Measurements from ENCODE around the gene RNF8.
"Not testable (repeated sequence)": the region's sequence is repeated elsewhere in the genome, so short reads cannot be mapped to it uniquely, and the experiment has no call there.

Gene RNF8

DNA sequence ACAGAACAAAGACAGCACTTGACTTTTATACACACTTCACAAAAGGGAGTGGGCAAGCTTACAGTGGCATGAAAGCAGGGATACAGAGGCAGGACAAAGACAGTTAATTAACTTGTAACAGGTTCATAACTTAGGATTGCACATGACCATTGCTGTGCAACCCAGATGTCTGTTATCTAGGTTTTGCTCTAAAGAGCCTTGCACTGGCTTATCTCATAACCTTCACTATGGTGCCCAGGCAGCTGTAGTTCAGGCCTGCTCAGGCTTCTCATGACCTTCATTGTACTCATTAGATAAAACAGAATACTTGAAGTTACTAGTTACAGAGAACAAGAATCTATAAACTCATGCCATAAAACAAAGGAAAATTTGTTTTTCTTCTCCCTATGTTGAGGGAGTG lies 47.9 kb downstream of the RNF8 start:
- DNase-seq: not testable (repeated sequence)

DNA sequence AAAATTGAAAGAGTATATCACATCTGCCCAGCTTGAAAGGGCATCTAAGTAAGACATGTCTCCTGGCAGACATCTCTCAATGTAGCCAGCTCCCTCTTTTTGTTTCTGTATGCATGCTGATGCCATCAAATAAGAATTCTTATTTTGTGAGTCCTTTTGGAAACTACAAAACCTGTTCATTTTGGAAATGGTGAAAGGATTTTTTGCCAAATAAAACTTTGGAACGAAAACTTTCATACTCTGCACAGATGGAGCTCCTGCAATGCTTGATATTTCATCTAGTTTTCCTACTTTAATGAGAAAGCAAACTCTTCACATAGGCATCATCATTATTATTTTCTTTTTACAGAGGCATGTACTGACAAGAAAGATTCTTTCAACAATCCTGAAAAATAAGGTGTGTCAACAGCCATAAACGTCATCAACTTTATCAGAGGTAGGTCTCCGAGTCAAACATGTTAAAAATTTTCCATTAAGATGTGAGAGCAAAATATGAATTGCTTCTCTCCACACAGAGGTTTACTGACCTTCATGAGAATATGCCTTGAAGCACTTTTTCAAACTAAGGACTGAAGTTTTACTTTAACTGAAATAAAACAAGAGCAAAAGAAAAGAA lies 53.1 kb downstream of the RNF8 start:
- DNase-seq: no peak

DNA sequence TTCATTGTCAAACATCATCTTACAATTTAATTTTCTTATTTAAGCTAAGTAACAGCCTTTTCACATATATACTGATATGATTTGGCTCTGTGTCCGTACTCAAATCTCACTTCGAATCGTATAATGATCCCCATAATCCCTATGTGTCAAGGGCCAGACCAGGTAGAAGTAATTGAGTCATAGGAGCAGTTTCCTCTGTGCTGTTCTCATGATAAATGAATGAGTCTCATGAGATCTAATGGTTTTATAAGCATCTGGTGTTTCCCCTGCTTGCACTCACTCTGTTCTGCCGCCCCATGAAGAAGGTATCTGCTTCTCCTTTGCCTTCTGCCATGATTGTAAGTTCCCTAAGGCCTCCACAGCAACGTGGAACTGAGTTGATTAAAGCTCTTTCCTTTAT lies 54.2 kb downstream of the RNF8 start:
- no peak for DNase-seq

DNA sequence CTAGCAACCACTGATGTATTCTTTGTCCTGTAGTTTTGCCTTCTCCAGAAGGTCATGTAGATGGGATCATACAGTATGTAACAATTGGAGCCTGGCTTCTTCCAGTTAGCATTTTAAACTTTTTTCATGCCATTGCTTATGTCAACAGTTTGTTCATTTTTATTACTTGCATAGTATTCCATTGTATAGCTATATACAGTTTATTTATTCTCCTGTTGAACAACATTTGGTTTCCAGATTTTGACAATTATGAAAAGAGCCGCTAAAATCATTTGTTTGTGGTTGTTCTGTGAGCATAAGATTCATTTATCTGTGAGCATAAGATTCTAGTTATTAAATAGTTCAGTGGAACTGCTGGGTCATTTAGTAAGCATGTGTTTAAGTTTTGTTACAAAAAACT lies 55.7 kb downstream of the RNF8 start:
- no peak for DNase-seq

DNA sequence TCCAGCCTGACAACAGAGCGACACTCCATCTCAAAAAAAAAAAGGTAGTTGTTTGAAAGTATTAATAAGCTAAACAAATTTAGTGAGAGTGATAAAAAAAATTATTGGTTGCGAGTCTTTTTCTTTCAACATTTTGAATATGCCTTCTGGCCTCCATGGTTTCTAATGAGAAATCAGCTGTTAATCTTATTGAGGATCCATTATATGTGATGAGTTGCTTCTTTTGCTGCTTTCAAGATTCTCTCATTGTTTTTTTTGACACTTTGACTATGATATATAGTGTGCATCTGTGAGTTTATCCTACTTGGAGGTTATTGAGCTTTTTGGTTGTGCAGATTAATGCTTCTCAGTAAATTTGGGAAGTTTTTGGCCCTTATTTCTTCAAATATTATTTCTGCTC lies 63.6 kb downstream of the RNF8 start:
- DNase-seq: no peak

DNA sequence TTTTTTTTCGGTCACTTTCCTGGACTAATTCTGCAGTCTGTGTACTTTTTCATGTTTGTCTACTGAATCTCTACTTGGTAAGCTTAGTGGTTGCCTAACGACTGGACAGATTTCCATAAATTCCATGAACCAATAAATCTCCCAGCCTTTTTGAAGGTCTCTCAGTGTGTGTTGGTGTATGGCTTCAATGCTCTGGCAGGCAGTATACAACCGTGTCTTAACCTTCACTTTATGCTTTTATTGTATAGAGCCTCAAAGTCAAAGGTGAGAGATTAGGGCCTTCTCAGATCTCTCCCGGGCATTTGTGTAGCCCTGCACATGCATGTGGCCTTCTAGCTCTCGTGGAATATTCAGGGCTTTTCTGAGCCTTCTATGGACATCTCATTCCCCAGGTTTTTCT lies 64.9 kb downstream of the RNF8 start:
- no peak for DNase-seq

DNA sequence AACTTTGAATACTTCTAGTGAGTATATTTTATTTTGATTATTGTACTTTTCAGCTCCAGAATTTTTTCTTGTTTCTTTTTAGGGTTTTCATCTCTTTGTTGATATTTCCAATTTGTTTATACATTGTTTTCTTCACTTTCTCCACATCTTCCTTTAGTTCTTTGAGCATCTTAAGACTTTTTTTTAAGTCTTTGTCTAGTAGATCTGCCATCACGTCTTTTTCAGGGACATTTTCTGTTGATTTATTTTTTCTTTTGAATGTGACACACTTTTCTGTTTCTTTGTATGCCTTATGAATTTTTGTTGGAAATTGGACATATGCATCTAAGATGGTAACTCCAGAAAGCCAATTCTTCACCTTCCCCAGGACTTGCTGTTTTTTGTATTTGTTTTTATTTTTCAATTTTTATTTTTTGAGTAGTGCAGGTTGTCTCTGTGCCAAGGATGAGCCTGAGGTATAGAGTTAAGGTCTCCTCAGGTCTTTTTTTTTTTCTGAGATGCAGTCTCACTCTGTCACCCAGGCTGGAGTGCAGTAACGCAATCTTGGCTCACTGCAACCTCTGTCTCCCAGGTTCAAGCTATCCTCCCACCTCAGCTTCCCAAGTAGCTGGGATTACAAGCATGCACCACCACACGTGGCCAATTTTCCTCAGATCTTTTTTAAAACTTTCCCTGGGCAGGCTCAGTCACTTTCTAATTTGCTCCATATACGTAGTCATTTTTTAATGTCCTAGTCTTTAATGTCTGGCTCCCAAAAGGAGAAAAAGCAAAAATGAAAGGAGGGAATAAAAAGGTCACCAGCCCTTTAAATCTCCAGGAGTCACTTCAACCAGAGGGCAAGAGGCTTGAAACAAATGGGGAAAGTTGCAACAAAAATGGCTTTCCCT lies 72.5 kb downstream of the RNF8 start:
- DNase-seq: no peak

DNA sequence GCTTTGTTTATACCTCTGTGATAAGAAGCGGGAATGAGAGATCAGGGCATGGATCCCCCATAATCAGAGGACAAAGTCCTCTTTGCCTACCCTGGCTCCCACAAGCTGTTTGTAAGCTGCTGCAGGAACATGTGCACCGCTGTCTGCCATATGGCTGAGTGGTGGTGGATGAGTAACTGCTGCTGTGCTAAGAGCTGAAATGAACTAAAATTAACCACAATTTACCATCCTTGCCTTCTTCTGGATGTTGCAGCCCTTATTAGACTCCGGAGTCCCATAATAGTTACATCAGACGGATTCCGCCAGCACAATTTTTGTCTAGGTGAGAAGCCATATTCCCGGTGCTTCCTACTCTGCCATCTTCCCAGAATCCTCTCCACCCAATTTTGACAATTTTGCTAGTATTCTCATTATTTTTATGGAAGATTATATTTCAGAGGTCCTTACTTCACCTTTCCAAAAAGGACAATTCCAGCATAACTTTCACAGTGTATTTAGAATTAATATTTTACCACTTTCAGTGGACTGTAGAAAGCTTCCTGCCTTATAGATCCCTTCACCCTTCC lies 73.2 kb downstream of the RNF8 start:
- DNase-seq: no peak

DNA sequence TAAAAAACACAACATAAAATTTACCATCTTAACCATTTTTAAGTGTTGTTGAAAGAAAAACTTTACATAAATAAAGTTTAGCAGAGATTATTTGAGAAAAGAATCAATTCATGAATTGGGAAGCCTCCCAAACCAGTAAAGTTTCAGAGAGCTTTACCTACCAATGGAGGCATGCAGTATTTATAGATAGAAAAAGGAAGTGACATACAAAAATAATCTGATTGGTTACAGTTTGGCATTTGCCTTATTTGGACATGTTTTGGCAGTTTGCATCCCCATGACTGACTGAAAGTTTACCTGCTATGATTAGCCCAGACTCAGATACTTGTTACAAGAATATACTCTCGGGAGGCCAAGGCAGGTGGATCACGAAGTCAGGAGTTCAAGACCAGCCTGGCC lies 75.6 kb downstream of the RNF8 start:
- no peak for DNase-seq

DNA sequence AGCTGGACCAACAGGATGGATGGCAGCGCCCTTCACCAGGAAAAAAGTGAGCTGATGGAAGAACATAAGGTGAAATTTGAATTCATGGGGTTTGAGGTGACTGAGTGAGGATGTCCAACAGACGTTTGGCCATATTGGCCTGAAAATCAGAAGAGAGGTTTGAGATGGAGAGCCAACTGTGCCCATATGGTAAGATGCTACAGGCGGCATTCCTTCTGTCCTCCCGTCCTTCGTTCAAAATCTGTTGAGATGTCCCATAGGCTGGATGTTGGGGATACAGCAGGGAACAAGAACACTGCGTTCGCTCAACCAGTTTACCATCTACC lies 78.8 kb downstream of the RNF8 start:
- DNase-seq: no peak

DNA sequence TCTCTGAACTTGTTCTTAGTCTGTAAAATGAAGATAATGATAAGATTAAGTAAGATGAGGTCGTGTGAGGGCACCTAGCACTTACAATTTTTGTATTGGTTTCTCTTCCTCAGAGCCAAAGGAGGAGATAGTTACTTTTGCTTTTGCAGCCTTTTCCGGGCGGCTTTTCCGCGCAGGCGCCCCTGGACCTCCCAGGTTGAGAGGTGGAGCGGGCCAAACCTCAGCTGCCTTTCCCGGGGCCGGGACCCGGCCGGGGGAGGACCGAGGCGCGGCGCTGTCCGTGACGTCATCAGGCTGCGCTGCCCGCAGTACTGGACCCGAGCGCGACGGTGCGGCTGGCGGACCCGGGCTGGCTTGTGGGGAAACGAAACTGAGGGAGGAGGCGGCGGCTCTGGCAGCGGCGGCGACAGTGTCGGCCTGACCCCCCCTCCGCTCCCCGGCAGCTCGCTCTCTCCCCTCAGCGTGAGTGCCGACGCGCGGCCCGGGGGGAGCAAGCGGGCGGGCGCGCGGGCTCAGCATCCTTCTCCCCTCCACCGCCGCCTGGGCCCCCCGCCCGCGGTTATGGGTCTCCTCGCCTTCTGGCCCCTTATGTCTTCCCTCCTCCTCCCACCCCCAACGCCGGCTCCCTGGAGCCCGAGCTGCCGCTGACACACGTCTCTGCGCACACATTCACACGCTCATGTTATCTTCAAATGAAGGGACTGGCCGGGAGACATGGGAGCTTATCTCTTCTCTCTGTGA lies 79.3 kb downstream of the RNF8 start, which contains the start of gene CMTR1:
TSS of gene CMTR1 (plus strand) at position 306 of the 741 bp plus-strand sequence. CDS start 2,409 bp downstream, outside the sequence.
- peak; percentile 94 for DNase-seq

DNA sequence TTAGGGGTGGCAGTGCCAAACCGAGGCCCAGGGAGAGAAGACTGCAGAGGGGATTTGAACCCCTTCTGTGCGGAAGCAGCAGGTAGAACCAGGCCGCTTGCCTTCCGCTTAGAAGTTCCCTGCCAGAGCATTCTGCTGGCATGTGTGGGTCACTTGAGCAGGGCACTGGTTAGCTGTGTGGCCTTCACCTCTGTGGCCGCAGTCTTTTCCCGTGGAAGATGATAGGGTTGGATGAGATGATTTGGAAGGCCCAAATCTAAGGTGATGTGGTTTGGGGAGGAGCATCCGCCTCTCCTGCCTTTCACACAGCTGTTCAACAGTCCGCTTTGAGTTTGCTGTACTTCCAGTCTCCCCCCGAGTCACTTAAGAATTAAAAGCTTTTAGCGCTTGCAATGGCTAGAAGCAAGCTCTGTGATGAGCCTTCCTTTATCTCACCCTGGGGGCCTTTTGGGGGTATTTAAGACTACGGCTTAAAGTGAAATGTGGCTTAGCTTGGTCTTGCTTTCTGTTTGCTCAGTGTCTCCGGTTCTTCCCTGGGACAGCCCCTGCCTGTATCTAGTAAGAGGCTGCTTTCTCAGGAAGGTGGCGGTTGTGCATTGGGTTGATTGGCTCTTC lies 80.0 kb downstream of the RNF8 start:
- peak; percentile 5 for DNase-seq

DNA sequence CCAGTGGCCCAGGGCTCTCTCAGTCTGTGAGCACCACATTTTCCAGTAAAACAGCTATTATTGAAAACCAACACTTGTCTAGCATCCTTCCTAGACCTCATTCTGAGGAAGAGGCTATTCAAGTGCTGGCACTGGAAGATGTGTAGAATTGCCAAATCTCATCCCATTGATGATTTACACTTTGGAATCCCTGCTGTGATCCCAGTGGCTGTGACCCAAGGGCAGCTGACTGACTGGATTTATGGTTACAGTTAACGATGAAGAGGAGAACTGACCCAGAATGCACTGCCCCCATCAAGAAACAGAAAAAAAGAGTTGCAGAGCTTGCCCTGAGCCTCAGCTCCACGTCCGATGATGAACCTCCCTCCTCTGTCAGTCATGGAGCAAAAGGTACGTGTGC lies 81.6 kb downstream of the RNF8 start:
- no peak for DNase-seq

DNA sequence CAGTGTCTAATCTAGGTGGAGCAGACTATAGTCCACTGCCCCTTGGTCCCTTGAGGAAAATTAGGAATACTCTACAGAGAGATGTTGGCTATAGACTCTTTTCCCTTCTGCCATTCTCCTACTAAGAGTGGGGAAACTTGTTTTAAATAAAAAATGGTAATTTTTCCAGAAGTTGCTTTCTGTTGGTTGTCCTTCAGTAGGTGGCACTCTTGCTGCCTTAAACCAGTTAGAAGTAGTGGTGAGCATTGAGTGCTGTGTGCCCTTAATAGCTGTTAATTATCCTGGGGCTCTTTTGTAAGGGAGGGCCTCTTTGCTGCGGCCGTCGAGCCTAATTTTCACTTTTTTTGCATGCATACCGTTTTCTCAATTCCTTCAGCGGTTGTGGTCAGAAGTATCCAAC lies 82.0 kb downstream of the RNF8 start:
- no peak for DNase-seq

DNA sequence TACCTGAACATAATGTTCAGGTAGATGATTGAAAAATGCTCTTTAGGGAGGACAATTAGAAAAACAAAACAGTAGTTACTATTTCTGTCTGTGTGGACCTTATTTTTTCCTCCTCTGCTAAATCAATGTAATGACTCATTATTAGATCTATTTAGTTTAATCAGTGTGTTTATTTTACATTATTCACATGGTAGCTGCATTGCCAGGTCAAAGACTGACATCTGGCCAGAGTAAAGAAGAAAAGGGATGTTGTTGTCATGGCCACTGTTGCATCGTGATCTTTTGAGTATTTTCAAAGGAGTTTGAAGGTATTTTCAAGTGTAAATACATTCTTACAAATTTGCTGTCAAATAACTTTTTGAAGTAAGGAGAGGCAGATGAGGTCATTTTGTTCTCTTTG lies 85.1 kb downstream of the RNF8 start:
- no peak for DNase-seq

DNA sequence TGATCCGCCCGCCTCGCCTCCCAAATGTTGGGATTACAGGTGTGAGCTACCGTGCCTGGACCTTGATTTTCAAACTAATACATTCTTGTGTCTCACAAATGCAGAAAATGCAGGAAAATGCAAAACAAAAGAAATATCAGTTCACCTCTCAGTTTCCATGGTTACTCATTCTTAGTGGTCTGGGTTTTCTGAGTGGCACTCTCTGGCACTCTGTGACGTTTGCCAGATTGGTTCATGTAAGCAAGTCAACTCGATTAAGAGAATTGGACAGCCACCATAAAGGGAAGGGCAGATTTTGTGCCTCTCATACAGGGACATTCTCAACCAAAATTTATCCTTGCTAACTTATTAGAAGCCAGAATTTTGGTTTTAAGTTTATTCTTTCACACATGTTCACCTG lies 87.9 kb downstream of the RNF8 start:
- DNase-seq: no peak

DNA sequence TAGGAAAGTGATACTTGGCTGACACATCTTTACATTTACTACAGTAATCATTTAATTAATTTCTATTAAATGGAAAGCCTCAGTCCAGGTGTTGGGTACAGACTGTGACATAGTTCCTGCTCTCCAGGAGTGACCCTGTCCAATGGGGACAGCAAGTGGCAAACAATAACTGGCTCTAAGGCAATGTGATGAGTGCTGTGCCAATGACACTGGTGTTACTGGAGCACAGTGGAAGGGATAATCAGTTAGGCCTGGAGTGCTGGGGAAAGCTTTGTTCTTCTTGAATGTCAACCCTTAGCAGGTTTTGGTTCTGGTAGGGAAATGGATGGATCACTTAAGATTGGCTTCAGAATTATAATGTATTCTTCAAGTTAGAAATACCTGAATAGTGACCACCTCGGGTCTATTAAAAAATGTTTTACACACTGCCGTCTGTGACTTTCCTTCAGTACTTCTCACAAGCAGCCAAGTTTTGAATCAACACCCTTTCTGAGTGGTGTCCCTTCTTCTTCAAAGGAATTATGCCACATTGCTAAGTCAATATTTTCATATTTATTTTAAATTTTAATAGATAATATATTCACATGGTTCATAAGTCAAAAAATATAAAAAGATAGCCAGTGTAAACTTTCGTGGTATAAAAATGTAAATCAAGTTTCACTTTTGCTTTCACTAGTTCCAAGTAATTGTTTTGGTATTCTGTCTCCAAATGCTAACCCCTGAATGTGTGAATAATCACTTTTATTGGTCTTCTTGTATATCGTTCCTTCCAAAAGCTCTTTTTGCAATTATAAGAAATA lies 88.8 kb downstream of the RNF8 start:
- DNase-seq: no peak

DNA sequence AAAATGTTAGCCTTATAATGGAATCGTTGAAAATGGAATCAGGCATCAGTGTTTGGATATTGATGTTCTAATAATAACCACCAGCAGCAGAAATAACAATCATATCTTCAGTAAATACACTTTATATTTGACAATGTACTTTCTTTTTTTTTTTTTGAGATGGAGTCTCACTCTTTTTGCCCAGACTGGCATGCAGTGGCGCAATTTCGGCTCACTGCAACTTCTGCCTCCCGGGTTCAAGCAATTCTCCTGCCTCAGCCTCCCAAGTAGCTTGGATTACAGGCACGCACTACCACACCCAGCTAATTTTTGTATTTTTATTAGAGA lies 89.4 kb downstream of the RNF8 start:
- DNase-seq: not testable (repeated sequence)
